GM19324 (cell line): ENCODE results near the gene FANCE.

Experiments
- ATAC-seq: cut with Tn5 transposase; IDR thresholded peaks from one replicate; pipeline ENCODE4 v1.9.1; 2021; ENCODE audit warnings: mild to moderate bottlenecking, moderate library complexity; ENCODE audit not compliant: unreplicated experiment, low FRiP score

Gene FANCE

DNA sequence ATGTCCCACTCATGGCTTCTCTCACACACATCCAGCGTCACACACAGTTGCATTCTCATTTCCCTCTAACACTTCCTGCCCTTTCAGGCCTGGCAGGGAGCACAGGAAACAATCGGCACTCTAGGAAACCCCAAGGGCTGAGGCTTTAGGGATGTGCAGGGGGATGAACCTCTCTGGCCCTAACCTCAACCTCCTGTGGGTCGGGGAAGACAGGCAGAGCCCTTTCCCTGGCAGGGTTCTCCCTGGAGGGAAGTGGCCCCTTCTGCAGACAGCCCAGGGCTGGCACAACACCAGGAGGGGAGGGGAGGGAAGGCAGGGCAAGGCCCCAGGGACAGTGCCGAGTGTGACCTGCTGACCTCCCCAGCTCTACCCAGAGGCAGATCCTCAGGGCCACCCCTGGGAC lies 42.0 kb downstream of the FANCE start:
- ATAC-seq: no peak

- no peak for ATAC-seq
Observed at GRCh38 chr6:35495258-35496035, 43.3 kb downstream of the FANCE start.

GRCh38 chr6:35496036-35496840 lies 44.1 kb downstream of the FANCE start:
- no peak for ATAC-seq

DNA sequence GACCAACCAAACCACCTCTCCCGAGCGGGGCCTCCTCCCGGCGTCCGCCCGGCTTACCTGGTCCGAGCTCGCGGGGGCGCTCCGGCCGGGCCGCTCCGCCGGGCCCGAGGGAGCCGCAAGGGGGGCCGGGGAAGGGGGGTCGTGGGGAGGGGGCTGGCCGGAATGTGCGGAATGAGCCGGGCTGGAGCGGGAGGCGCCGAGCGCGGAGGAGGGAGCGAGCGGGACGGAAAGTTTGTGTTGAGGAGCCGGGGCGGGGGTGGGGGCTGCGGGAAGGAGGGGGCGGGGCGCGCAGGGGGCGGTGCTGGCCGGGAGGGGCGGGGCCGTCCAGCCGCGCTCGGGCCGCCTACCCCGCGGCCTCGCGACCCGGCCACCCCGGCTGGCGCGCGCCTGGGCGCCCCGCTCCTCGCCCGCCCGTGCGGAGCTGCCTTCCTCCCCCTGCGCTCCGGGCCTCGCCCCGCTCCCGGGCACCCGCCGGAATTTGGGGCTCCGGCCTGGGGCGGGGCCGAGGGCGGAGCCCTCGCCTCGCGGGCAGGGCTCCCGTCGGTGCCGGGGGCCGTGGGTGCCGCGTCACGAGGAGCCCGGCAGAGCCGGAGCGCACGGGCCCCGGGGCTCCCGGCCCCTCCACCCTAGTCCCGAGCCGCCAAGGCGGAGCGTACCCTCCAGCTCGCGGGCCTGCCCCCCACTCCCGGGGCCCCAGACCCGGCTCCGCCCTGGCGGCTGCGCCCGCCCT lies 44.9 kb downstream of the FANCE start, which contains the start of gene TEAD3:
Gene TEAD3, minus strand, starts transcription at position 239 of the 730 bp plus-strand sequence.
- ATAC-seq: peak; percentile 33

- no peak for ATAC-seq
Observed at GRCh38 chr6:35497571-35498421, 45.7 kb downstream of the FANCE start.

- no peak for ATAC-seq
Observed at GRCh38 chr6:35498422-35499067, 46.4 kb downstream of the FANCE start.

DNA sequence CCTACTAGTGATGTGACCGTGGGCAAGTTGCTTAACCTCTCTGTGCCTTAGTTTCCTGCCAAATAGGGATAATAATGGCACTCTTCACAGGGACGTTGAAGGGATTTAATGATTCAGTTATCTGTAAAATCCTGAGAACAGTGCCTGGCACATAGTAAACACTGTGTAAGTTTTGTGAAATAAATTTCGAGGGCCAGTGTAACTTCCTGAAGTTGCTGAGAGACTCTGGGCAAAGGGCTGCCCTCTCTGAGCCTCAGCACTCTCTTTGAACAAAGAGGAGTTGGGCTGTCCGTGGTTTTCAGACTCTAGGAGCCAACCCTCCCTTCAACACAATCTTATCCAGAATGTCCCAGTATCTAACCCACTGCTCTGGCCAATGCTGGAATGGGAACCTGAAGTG lies 47.2 kb downstream of the FANCE start:
- no peak for ATAC-seq

DNA sequence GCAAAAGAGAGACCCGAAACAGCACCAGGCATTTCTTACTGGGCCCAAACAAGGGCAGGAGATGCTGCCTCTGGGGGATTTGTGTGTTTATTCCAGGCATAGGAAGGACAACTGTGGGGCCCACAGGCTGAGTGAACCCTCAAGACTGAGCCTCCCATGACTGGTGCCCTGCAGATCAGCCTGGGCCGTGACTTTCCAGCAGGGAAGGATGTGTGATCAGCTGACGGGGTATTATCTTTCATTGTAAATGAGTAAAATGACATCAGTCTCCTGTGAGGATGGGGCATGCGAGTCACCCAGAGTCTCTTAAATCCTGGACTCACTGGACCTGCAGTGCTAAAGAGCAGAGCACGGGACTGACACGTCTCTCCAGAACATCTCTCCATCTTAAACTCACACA lies 48.6 kb downstream of the FANCE start:
- ATAC-seq: no peak

GRCh38 chr6:35501784-35502183 lies 49.6 kb downstream of the FANCE start:
- no peak for ATAC-seq

GRCh38 chr6:35503534-35503933 lies 51.4 kb downstream of the FANCE start:
- no peak for ATAC-seq

DNA sequence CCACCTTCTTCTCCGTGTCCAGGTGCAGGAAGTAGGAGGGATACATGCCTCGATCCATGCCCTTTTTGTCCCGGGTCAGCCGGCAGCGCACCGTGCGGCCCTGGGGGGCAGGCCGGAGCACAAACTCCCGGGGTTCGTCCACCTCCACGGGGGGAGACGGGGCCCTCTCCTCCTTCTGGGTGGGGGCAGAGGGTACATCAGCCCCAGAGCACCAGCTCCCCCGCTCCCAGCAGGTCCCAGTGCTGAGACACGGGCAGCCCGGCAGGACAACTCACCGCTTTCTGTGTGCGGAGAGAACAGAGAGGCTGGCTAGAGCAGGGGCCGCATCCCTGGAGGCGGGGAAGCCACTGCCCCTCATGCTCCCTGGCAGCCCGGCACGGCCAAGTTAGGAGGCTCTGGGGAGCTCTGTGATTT lies 53.9 kb downstream of the FANCE start:
- no peak for ATAC-seq

DNA sequence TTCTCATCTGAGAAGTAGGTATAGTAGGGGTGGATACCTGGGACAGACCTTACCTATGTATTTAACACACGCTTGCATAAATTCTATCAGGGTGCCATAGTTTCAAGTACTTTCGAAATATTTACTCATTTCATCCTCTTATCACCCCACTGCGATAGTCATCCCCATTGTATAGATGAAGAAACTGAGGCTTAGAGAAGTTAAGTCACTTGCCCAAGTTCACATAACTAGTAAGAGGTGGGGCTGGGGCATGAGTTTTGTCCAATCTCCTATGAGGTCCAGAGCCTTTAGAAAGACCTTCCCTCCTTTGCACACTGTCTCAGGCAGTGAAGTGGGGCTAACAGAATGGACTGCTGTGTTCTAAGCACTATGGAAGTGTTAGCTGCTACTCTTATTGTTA lies 54.4 kb downstream of the FANCE start:
- no peak for ATAC-seq

DNA sequence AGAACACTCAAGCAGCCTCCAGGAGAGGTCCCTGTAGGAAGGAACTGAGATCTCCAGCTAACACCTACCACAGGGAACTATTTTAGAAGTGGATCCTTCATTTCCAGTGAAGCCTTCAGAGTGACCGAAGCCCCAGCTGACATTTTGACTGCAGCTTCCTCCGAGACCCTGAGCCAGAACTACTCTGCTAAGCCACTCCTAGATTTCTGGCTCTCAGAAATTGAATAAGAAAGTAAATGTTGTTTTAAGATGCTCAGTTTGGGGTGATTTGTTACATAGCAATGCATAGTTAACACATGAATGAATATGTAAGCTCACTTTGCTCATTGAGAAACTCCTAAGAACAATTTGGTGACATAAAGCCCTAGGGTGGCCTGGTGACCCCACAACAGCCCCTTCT lies 55.1 kb downstream of the FANCE start:
- ATAC-seq: no peak

- no peak for ATAC-seq
Observed at GRCh38 chr6:35508027-35508426, 55.9 kb downstream of the FANCE start.

- ATAC-seq: no peak
Observed at GRCh38 chr6:35508542-35508941, 56.4 kb downstream of the FANCE start.

DNA sequence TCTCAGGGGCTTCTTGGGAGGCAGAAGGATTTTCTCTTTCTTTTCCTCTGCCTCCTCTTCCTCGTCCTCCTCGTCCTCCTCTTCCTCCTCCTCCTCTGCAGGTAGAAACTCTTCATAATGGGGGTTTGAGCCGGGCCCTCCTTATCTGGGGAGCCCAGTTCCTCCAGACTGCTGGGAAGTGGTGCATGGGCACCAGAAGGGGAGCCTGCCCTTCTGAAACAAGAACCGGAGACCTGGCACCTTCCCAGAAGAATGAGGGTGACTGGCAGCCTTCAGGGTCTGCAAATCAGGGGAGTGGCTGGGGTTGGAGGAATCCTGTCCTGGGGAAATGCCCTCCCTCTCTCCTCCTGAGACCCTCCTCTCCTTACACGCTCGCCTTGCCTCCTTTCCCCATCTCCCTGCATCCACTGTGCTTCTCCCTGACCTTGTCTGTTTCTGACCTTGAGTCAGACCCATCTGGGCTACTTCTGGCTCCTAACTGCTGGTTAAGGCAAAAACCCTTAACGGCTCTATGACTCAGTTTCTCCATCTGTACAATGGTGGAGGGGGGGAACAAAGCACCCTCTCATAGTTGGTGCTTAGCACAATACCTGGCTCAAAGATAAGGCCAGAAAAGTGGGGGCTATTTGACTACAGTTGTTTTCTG lies 58.9 kb downstream of the FANCE start:
- ATAC-seq: no peak

DNA sequence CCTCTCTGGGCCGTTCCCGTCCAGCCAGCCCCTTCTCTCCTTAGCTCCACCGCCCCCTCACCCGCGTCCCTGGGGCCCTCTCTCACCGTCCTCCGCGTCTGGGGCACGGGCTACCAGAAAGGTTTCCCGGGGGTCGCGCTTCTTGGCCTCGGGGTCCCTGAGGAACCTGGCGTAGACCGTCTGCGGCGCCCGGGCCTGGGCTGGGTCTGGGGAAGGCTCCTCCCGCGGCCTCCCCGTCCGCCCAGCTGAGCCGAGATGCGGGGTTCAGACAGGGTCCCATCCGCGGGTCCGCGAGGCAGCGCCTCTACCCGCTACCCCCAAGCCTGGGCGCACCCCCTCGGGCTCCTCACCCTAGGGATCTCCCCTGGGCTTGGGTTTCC lies 59.4 kb downstream of the FANCE start:
- no peak for ATAC-seq

- no peak for ATAC-seq
Observed at GRCh38 chr6:35512006-35512405, 59.9 kb downstream of the FANCE start.

GRCh38 chr6:35512740-35513139 lies 60.6 kb downstream of the FANCE start, which contains the start of gene TULP1:
Gene TULP1, minus strand, starts transcription at chr6:35512896. Its CDS starts 38 bp downstream, at chr6:35512858.
- no peak for ATAC-seq
